Activated CD8-positive, alpha-beta memory T cell treated with anti-CD3 and anti-CD28 coated beads for 36 hours (primary cell): ENCODE results near the gene CC2D1A. TPM values are rescaled to one million over a fixed set of nuclear protein-coding genes. Genes with fewer than 3 reads are reported as not detected.

ENCODE experiments used
- CTCF ChIA-PET: fragments of 350-600 bp; sonication (Branson Sonifier 250); formaldehyde crosslinking; loops from one replicate; lab custom pipeline; 2021; ENCODE audit warnings: antibody characterized with exemption; lab: Charles Lee
- POLR2A ChIA-PET: fragments of 350-600 bp; sonication (Branson Sonifier 250); formaldehyde crosslinking; loops from one replicate; lab custom pipeline; 2021; ENCODE audit warnings: antibody characterized with exemption; lab: Charles Lee
- total RNA-seq, 2 experiments: library from RNA; stranded (reverse); gene quantifications; one replicate each; pipeline ENCODE4 v1.2.3, GENCODE V29; 2021

The CC2D1A gene
- total RNA-seq, 2 experiments from 2014 or later: 29.4 to 30.5 TPM

GRCh38 chr19:13888281-13888680 is 17.7 kb upstream of the CC2D1A start:
- POLR2A ChIA-PET: interaction anchor here (0.6 kb wide), 1 partner anchor 468 kb away, joined by 3 read pairs; no protein-coding TSS in a partner anchor
- CTCF ChIA-PET: interaction anchor here (0.9 to 1.7 kb wide), 5 partner anchors 8 to 183 kb away, joined by 3 to 6 read pairs (median 3); no protein-coding TSS in a partner anchor

GRCh38 chr19:13890136-13890535 is 15.9 kb upstream of the CC2D1A start:
- ChIA-PET CTCF (interaction anchor here (1.2 kb wide), 1 partner anchor 179 kb away, joined by 3 read pairs; no protein-coding TSS in a partner anchor), POLR2A (no interaction called here)

GRCh38 chr19:13892870-13893269 is 13.1 kb upstream of the CC2D1A start:
- POLR2A ChIA-PET: interaction anchor here (0.6 kb wide), 1 partner anchor 295 kb away, joined by 3 read pairs; no protein-coding TSS in a partner anchor
- CTCF ChIA-PET: no interaction called here

- ChIA-PET CTCF (no interaction called here), POLR2A (no interaction called here)
Measured at GRCh38 chr19:13894552-13894951, 11.4 kb upstream of the CC2D1A start.

GRCh38 chr19:13896227-13896626 is 9.8 kb upstream of the CC2D1A start:
- CTCF ChIA-PET: no interaction called here
- POLR2A ChIA-PET: no interaction called here

- ChIA-PET POLR2A (no interaction called here), CTCF (interaction anchor here (1.4 kb wide), 1 partner anchor 172 kb away, joined by 4 read pairs; the partner anchor contains the start of gene MISP3)
Measured at GRCh38 chr19:13899393-13899792, 6.6 kb upstream of the CC2D1A start.

- ChIA-PET POLR2A (no interaction called here), CTCF (interaction anchor here (1.4 kb wide), 1 partner anchor 172 kb away, joined by 4 read pairs; the partner anchor contains the start of gene MISP3)
Measured at GRCh38 chr19:13899912-13900584, 6.0 kb upstream of the CC2D1A start.

GRCh38 chr19:13902993-13903555 is 2.9 kb upstream of the CC2D1A start:
- CTCF ChIA-PET: interaction anchor here (0.7 to 2.3 kb wide), 12 partner anchors 16 to 169 kb away, joined by 3 to 9 read pairs (median 4); partner anchors contain the start of genes MISP3 and RFX1
- POLR2A ChIA-PET: no interaction called here

- POLR2A ChIA-PET: interaction anchor here (1.0 to 1.2 kb wide), 2 partner anchors 41 to 125 kb away, joined by 3 to 4 read pairs; partner anchors contain the start of gene IL27RA
- CTCF ChIA-PET: interaction anchor here (0.8 to 1.4 kb wide), 4 partner anchors 15 to 167 kb away, joined by 3 read pairs; no protein-coding TSS in a partner anchor
Measured at GRCh38 chr19:13906521-13906904, 512 bp downstream of the CC2D1A start.

- CTCF ChIA-PET: interaction anchor here (0.8 to 1.4 kb wide), 3 partner anchors 14 to 167 kb away, joined by 3 read pairs; no protein-coding TSS in a partner anchor
Measured at GRCh38 chr19:13906910-13907309, 909 bp downstream of the CC2D1A start.

GRCh38 chr19:13908674-13909073 is 2.7 kb downstream of the CC2D1A start:
- CTCF ChIA-PET: interaction anchor here (0.6 kb wide), 1 partner anchor 570 kb away, joined by 4 read pairs; no protein-coding TSS in a partner anchor

More at GRCh38 chr19:13906910-13907309, 909 bp downstream of the CC2D1A start:
- POLR2A ChIA-PET: interaction anchor here (0.6 to 1.2 kb wide), 3 partner anchors 41 to 480 kb away, joined by 3 to 14 read pairs (median 4); partner anchors contain the start of gene IL27RA

GRCh38 chr19:13909430-13909829 is 3.4 kb downstream of the CC2D1A start:
- ChIA-PET POLR2A (no interaction called here), CTCF (no interaction called here)

More at GRCh38 chr19:13908674-13909073, 2.7 kb downstream of the CC2D1A start:
- POLR2A ChIA-PET: no interaction called here

- ChIA-PET CTCF (no interaction called here), POLR2A (no interaction called here)
Measured at GRCh38 chr19:13913352-13913751, 7.4 kb downstream of the CC2D1A start.

GRCh38 chr19:13914777-13915176 is 8.8 kb downstream of the CC2D1A start:
- ChIA-PET POLR2A (no interaction called here), CTCF (no interaction called here)

GRCh38 chr19:13917888-13918406 is 11.9 kb downstream of the CC2D1A start:
- ChIA-PET POLR2A (no interaction called here), CTCF (interaction anchor here (0.9 kb wide), 1 partner anchor 15 kb away, joined by 3 read pairs; no protein-coding TSS in a partner anchor)

- ChIA-PET CTCF (no interaction called here), POLR2A (no interaction called here)
Measured at GRCh38 chr19:13918726-13919411, 12.9 kb downstream of the CC2D1A start.

- POLR2A ChIA-PET: no interaction called here
- CTCF ChIA-PET: interaction anchor here (0.8 to 1.3 kb wide), 2 partner anchors 14 to 152 kb away, joined by 3 read pairs; partner anchors contain the start of genes BRME1, CC2D1A and MISP3
Measured at GRCh38 chr19:13920524-13920923, 14.5 kb downstream of the CC2D1A start.

- CTCF ChIA-PET: interaction anchor here (0.8 to 1.3 kb wide), 2 partner anchors 15 to 151 kb away, joined by 3 read pairs; partner anchors contain the start of genes BRME1, CC2D1A and MISP3
- POLR2A ChIA-PET: no interaction called here
Measured at GRCh38 chr19:13920940-13921747, 15.1 kb downstream of the CC2D1A start.
